Fibroblast of lung (primary cell): ENCODE data around the gene COMMD3. TPM values are rescaled to one million over a fixed set of nuclear protein-coding genes. Genes with fewer than 3 reads are reported as not detected.

Source experiments
- DNase-seq, 2 donors: peaks; one replicate each; pipeline versions ENCODE4 v3.0.0 to v3.0.0-alpha.2; 2010; ENCODE audit warnings: low read depth in 2 of 2
- H2AFZ ChIP-seq: 2 replicates; pipeline ENCODE4 v1.5.1; 2012; ENCODE audit warnings: low read length, control low read depth, inconsistent platforms
- H3K27ac ChIP-seq: 2 replicates; pipeline ENCODE4 v1.5.1; 2011; ENCODE audit warnings: low read length, control low read depth; ENCODE audit not compliant: insufficient read depth
- H3K27me3 ChIP-seq: 2 replicates; pipeline ENCODE4 v1.5.1; 2011; ENCODE audit warnings: mild to moderate bottlenecking, low read length; ENCODE audit not compliant: control insufficient read depth, insufficient read depth
- H3K36me3 ChIP-seq: 2 replicates; pipeline ENCODE4 v1.5.1; 2011; ENCODE audit warnings: low read length; ENCODE audit not compliant: control insufficient read depth, insufficient read depth
- H3K4me1 ChIP-seq: 2 replicates; pipeline ENCODE4 v1.5.1; 2011; ENCODE audit warnings: low read length; ENCODE audit not compliant: control insufficient read depth, insufficient read depth; ENCODE audit errors: extremely low read depth
- H3K4me2 ChIP-seq: 2 replicates; pipeline ENCODE4 v1.5.1; 2011; ENCODE audit warnings: low read length, control low read depth; ENCODE audit not compliant: insufficient read depth; ENCODE audit errors: extremely low read depth
- H3K4me3 ChIP-seq, 4 experiments: fragments of 200-600 bp in 1 of 4; sonication (generic) in 1 of 4; replicated peaks in 1 of 4; 2 replicates each; pipeline ENCODE4 v1.5.1; 2011 to 2016; ENCODE audit warnings: low read length in 4 of 4, low read depth in 3 of 4, mild to moderate bottlenecking in 3 of 4, control low read depth in 2 of 4, inconsistent platforms in 1 of 4, mixed read lengths in 1 of 4; ENCODE audit not compliant: insufficient read depth in 1 of 4; ENCODE audit errors: control extremely low read depth in 1 of 4
- H3K79me2 ChIP-seq: 2 replicates; pipeline ENCODE4 v1.5.1; 2012; ENCODE audit warnings: mild to moderate bottlenecking, low read length, inconsistent platforms; ENCODE audit not compliant: control insufficient read depth, insufficient read depth
- H3K9ac ChIP-seq: 2 replicates; pipeline ENCODE4 v1.5.1; 2011; ENCODE audit warnings: mild to moderate bottlenecking, low read length, control low read depth; ENCODE audit not compliant: insufficient read depth
- H3K9me3 ChIP-seq: 2 replicates; pipeline ENCODE4 v1.5.1; 2012; ENCODE audit warnings: low read depth, low read length; ENCODE audit not compliant: control insufficient read depth, insufficient read depth
- H4K20me1 ChIP-seq: 2 replicates; pipeline ENCODE4 v1.5.1; 2011; ENCODE audit warnings: low read length; ENCODE audit not compliant: control insufficient read depth, insufficient read depth; ENCODE audit errors: extremely low read depth
- EZH2 ChIP-seq: IDR thresholded peaks from 2 replicates; pipeline ENCODE4 v1.5.1; 2012; ENCODE audit warnings: low read length, control low read depth, mild to moderate bottlenecking; ENCODE audit errors: missing control alignments
- polyA plus RNA-seq, 2 donors: library from polyadenylated mRNA; depleted of rRNA in 1 of 2; stranded (reverse) in 1 of 2; unstranded in 1 of 2; fragments of >200 nt; gene quantifications; 2 replicates each; pipeline ENCODE4 v1.2.1, GENCODE V29; 2011 to 2012; ENCODE audit warnings: missing spikeins in 1 of 2
- total RNA-seq: library from RNA; depleted of rRNA; stranded (reverse); fragments of >200 nt; gene quantifications from 2 replicates; pipeline ENCODE4 v1.2.1, GENCODE V29; 2014
- TF ChIP-seq, protein P1 (sequence below), 2 donors: IDR thresholded peaks in 1 of 2; conservative IDR thresholded peaks in 1 of 2; 1 replicate in 1 of 2; 2 replicates in 1 of 2; pipeline ENCODE4 v1.5.1; 2011 to 2012; ENCODE audit warnings: low read length in 2 of 2, control low read depth in 1 of 2, inconsistent platforms in 1 of 2, low read depth in 1 of 2, mild to moderate bottlenecking in 1 of 2

COMMD3 gene
- total and polyA plus RNA-seq, 2 donors (not counting 1 experiment from before 2014, with no cell fraction given): 39.0 to 42.3 TPM

DNA sequence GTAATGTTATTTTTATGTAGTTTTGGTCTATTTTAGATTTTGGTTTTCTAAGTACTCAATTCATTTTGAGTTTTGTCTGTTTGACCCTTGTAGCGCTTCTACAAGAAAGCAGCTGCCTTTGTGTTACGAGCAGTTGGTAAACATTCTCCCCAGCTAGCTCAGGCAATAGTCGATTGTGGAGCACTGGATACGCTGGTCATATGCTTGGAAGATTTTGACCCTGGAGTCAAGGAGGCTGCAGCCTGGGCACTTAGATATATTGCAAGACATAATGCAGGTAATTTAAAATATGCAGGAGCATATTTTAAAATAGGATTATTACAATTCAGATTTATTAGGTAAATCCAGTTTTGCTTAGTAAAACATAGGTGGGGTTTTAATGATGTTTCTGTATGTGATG lies 52.2 kb downstream of the COMMD3 start:
- Histone ChIP-seq H2AFZ (no peak overlapping the region), H3K79me2 (no peaks in the 10 kb centered on the region), H3K4me2 (no peak overlapping the region), H3K27me3 (no peaks in the 10 kb centered on the region), H3K9ac (no peak overlapping the region), H3K4me1 (no peaks in the 10 kb centered on the region), H3K4me3 (no peak overlapping the region), H3K9me3 (no peaks in the 10 kb centered on the region), H3K27ac (no peak overlapping the region), H3K36me3 (no peaks in the 10 kb centered on the region), H4K20me1 (no peaks in the 10 kb centered on the region)
- TF ChIP-seq EZH2: no peak
- TF ChIP-seq, protein P1, sequence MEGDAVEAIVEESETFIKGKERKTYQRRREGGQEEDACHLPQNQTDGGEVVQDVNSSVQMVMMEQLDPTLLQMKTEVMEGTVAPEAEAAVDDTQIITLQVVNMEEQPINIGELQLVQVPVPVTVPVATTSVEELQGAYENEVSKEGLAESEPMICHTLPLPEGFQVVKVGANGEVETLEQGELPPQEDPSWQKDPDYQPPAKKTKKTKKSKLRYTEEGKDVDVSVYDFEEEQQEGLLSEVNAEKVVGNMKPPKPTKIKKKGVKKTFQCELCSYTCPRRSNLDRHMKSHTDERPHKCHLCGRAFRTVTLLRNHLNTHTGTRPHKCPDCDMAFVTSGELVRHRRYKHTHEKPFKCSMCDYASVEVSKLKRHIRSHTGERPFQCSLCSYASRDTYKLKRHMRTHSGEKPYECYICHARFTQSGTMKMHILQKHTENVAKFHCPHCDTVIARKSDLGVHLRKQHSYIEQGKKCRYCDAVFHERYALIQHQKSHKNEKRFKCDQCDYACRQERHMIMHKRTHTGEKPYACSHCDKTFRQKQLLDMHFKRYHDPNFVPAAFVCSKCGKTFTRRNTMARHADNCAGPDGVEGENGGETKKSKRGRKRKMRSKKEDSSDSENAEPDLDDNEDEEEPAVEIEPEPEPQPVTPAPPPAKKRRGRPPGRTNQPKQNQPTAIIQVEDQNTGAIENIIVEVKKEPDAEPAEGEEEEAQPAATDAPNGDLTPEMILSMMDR (conservative IDR thresholded peaks at IDR 0.05 in 1 of 2, IDR thresholded peaks at IDR 0.05 in 1 of 2; ENCODE audit: low read depth in 1 of 2, low read length in 2 of 2): no peak
- no peak for DNase-seq

DNA sequence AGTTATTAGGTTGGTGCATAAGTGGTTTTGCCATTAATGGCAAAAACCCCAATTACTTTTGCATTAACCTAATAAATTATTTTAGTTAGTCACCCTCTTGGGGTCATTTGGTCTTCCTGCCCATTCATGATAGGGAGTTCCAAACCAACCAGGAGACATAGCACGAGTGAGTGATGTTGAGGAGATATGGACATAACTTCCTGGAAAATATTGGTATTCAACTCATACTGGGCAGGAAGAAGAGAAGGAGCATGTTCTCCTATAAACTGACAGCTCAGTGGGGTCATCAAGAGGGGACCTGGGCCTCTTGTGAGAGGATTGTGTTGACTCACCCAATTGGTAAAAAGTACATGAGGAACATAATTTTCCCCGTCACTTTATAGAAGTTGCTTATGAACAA lies 52.8 kb downstream of the COMMD3 start:
- H3K4me2 ChIP-seq: no peak overlapping the region
- no peaks in the 10 kb centered on the region for H3K79me2 ChIP-seq
- no peak overlapping the region for H3K4me3 ChIP-seq
- DNase-seq: no peak
- no peaks in the 10 kb centered on the region for H4K20me1 ChIP-seq
- no peaks in the 10 kb centered on the region for H3K4me1 ChIP-seq
- H3K36me3 ChIP-seq: no peaks in the 10 kb centered on the region
- no peaks in the 10 kb centered on the region for H3K9me3 ChIP-seq
- no peak overlapping the region for H2AFZ ChIP-seq
- TF ChIP-seq, protein P1 (conservative IDR thresholded peaks at IDR 0.05 in 1 of 2, IDR thresholded peaks at IDR 0.05 in 1 of 2; ENCODE audit: low read depth in 1 of 2, low read length in 2 of 2): no peak
- no peak for TF ChIP-seq EZH2
- no peak overlapping the region for H3K27ac ChIP-seq
- H3K9ac ChIP-seq: no peak overlapping the region
- H3K27me3 ChIP-seq: no peaks in the 10 kb centered on the region

DNA sequence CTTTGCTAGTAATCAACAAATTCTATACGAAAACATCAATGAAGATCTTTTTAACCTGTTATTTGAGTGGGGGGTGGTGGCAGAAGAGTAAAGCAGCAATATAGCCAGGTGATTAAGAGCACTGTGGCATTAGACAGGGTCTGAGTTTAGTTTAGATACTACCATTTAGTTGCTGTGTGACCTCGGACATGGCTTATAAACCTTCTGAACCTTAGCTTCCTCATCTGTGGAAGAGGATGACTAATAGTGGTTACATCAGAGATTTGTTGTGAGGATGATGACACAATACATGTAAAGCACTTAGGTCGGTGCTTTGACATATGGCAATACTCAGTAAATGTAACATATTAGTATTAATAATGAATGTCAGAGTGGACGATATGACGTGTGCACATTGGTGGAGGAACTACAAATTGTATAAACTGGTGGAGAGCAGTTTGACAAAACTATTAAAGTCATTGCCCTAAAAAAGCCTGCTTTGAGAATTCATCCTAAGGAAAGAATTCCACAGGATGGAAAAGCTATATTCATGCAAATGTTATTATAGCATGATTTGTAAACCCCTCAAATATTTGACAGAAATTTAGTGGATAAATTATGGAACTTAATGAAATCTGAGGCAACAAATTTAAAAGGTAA lies 53.4 kb downstream of the COMMD3 start:
- Histone ChIP-seq H3K9me3 (no peaks in the 10 kb centered on the region), H3K4me2 (no peak overlapping the region), H3K9ac (no peak overlapping the region), H3K4me3 (no peak overlapping the region), H4K20me1 (no peaks in the 10 kb centered on the region), H3K27ac (no peak overlapping the region), H3K36me3 (no peaks in the 10 kb centered on the region), H3K79me2 (no peaks in the 10 kb centered on the region), H3K27me3 (no peaks in the 10 kb centered on the region), H2AFZ (no peak overlapping the region), H3K4me1 (no peaks in the 10 kb centered on the region)
- TF ChIP-seq, protein P1 (conservative IDR thresholded peaks at IDR 0.05 in 1 of 2, IDR thresholded peaks at IDR 0.05 in 1 of 2; ENCODE audit: low read depth in 1 of 2, low read length in 2 of 2): no peak
- no peak for TF ChIP-seq EZH2
- DNase-seq: peak in 1 of 2 donors; percentile 56

Other genes with a start within 250 kb of the COMMD3 start
- gene EBLN1, start 98.4 kb upstream of the COMMD3 start, total RNA-seq: not detected in 2 replicates
- not detected in 2 replicates for gene EBLN1, start 98.4 kb upstream of the COMMD3 start, polyA plus RNA-seq
- gene BMI1, start 4.7 kb downstream of the COMMD3 start, total RNA-seq: 41.6 and 53.2 TPM in 2 replicates
- gene BMI1, start 4.7 kb downstream of the COMMD3 start, polyA plus RNA-seq: 30.6 and 44.3 TPM in 2 replicates
- under 0.01 TPM in 1 of 2 replicates, not detected in the other for gene SPAG6, start 29.1 kb downstream of the COMMD3 start, total RNA-seq
- gene SPAG6, start 29.1 kb downstream of the COMMD3 start, polyA plus RNA-seq: not detected in 2 replicates